Neural crest cell (in vitro differentiated cells): ENCODE data around the gene DHX8. TPM values are rescaled to one million over a fixed set of nuclear protein-coding genes. Genes with fewer than 3 reads are reported as not detected.
"Not testable (repeated sequence)": the region's sequence is repeated elsewhere in the genome, so short reads cannot be mapped to it uniquely, and the experiment has no call there.

Experiments
- DNase-seq: peaks from one replicate; pipeline ENCODE4 v3.0.0; 2021; ENCODE audit warnings: low read depth, mixed read lengths, low spot score
- H3K27ac Mint-ChIP-seq: one replicate; pipeline ENCODE4 v1.8.0; 2021; ENCODE audit warnings: mild to moderate bottlenecking, mixed read lengths; ENCODE audit not compliant: unreplicated experiment
- H3K27me3 Mint-ChIP-seq: 2 replicates; pipeline ENCODE4 v1.8.0; 2021; ENCODE audit warnings: low read depth, mild to moderate bottlenecking, mixed read lengths
- H3K36me3 Mint-ChIP-seq: 2 replicates; pipeline ENCODE4 v1.8.0; 2021; ENCODE audit warnings: low read depth, mild to moderate bottlenecking, mixed read lengths
- H3K4me1 Mint-ChIP-seq: 2 replicates; pipeline ENCODE4 v1.8.0; 2021; ENCODE audit warnings: mixed read lengths
- H3K4me3 Mint-ChIP-seq: one replicate; pipeline ENCODE4 v1.8.0; 2021; ENCODE audit warnings: mild to moderate bottlenecking, mixed read lengths
- H3K9me3 Mint-ChIP-seq: 2 replicates; pipeline ENCODE4 v1.8.0; 2021; ENCODE audit warnings: mixed read lengths
- CTCF ChIP-seq: fragments of 200-600 bp; sonication (generic); conservative IDR thresholded peaks from 2 replicates; pipeline ENCODE4 v1.5.0; 2021; ENCODE audit warnings: antibody characterized with exemption, mild to moderate bottlenecking
- total RNA-seq: library from RNA; stranded (reverse); gene quantifications from 2 replicates; pipeline ENCODE4 v1.2.1, GENCODE V29; 2021

The DHX8 gene
- total RNA-seq, 1 donor from 2014 or later: 68.0 TPM

- Mint-ChIP-seq H3K27me3 (no peaks in the 10 kb centered on the region), H3K9me3 (peaks cover 4% of the 10 kb centered on the region), H3K4me3 (no peak overlapping the region), H3K36me3 (peaks cover 3% of the 10 kb centered on the region), H3K27ac (no peak overlapping the region), H3K4me1 (no peaks in the 10 kb centered on the region)
- DNase-seq: no peak
- no peak for TF ChIP-seq CTCF
Observed at GRCh38 chr17:43448720-43449469, 34.9 kb upstream of the DHX8 start.

DNA sequence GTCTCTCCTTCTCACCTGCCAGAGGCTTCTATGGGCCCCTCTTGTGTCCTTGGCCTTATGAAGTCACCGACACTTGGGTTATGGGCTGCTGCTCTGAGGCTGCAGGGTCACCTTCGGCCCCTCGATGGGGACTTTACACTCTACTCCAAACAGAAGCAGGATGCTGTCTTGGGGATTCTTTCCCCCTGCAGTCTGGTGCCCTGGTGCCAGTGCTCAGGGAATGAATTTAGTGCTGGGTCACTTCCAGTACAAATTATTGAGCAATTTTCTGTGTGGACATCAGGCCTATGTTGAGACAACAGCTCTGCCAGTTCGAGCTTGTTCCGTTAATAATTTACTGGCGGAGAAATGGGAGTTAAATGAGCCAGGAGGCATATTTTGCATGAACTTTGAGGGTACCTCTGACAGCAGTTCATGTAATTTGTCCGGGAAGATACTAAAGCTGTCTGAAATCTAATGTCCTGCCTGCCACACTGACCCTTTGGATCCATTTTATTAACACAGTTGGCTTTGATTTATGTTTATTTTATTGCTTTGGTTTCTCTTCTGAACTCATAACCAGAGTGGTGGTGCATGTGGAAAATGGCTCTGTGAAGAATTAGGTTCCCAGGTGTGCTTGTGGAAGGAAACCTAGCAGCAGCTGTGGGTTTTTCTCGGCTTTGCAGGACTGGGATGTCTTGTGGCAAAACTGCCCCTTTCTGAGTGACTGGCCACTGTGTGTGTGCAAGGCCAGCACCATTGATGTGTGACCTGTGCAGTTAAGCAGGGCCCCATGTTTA is 34.1 kb upstream of the DHX8 start:
- Mint-ChIP-seq H3K4me1 (no peaks in the 10 kb centered on the region), H3K9me3 (peaks cover 4% of the 10 kb centered on the region), H3K27ac (no peak overlapping the region), H3K36me3 (peaks cover 3% of the 10 kb centered on the region), H3K27me3 (no peaks in the 10 kb centered on the region), H3K4me3 (no peak overlapping the region)
- no peak for DNase-seq
- no peak for TF ChIP-seq CTCF

DNA sequence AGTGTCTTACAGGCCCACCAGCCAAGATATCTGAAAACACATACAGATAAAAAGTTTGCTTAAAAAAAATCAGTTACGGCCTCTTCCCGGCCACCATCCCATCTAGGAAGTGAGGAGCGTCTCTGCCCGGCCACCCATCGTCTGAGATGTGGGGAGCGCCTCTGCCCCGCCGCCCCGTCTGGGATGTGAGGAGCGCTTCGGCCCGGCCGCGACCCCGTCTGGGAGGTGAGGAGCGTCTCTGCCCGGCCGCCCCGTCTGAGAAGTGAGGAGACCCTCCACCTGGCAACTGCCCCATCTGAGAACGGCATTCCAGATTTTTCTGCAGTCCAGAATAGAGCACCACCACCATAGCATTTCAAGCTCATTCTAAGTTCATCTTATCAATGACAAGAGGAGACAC is 33.0 kb upstream of the DHX8 start:
- not testable (repeated sequence) for H3K4me3 Mint-ChIP-seq, DNase-seq, H3K27ac Mint-ChIP-seq, H3K36me3 Mint-ChIP-seq, H3K4me1 Mint-ChIP-seq, H3K9me3 Mint-ChIP-seq, H3K27me3 Mint-ChIP-seq

- not testable (repeated sequence) for H3K4me1 Mint-ChIP-seq, H3K27me3 Mint-ChIP-seq, H3K9me3 Mint-ChIP-seq, H3K4me3 Mint-ChIP-seq, DNase-seq, H3K36me3 Mint-ChIP-seq, H3K27ac Mint-ChIP-seq
Observed at GRCh38 chr17:43451741-43452140, 32.0 kb upstream of the DHX8 start.

GRCh38 chr17:43453331-43453812 is 30.4 kb upstream of the DHX8 start:
- Mint-ChIP-seq H3K27me3 (no peaks in the 10 kb centered on the region), H3K27ac (no peak overlapping the region), H3K9me3 (no peaks in the 10 kb centered on the region), H3K4me3 (no peak overlapping the region), H3K36me3 (peaks cover 3% of the 10 kb centered on the region), H3K4me1 (peaks cover 19% of the 10 kb centered on the region)
- DNase-seq: no peak
- TF ChIP-seq CTCF: no peak

DNA sequence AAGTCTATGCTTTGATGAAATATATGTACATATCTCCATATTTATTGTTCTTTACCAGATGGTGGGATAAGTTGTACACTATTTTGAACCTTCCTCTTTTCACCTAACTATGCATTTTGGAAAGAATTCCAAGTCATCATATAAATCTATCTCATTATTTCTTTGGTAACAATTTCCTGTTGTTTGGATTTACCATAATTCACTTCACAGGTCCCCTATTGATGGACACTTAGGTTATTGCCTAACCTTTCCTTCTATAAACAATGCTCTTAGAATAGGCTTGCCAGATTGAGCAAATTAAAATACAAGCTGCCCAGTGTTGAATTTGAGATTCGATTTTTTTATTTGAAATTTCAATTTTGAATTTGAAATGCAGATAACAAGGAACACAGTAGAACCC is 28.9 kb upstream of the DHX8 start:
- Mint-ChIP-seq H3K4me3 (no peak overlapping the region), H3K27me3 (no peaks in the 10 kb centered on the region), H3K36me3 (peaks cover 3% of the 10 kb centered on the region), H3K9me3 (no peaks in the 10 kb centered on the region), H3K4me1 (peaks cover 19% of the 10 kb centered on the region), H3K27ac (no peak overlapping the region)
- no peak for DNase-seq
- no peak for TF ChIP-seq CTCF
